Measurements from ENCODE around the gene CNNM4. TPM values are rescaled to one million over a fixed set of nuclear protein-coding genes. Genes with fewer than 3 reads are reported as not detected.

CNNM4 gene
- total RNA-seq, 2 donors from 2014 or later = 9.2 to 13.9 TPM

DNA sequence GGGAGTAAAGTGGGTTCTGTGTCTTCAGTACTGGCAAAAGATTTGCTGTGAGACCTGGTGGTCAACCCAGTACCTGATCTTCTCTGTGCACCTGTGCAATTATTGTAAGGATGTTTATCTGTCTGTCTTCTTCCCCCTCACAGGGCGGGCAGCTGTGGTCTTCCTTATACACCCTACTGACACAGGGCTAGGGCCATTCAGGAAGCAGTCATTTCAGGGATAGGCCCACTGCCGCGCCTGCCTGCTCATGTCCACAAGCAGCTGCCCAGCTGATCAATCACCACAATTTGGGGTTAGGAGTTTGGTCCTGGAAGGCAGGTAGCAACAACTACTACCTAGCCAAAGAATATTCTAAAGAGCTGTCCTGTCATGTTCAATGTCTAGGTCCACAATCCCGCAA is 1.2 kb upstream of the CNNM4 start:
- DNase-seq (ENCODE audit: low spot score) = no peak
- H3K36me3 ChIP-seq = no peaks in the 10 kb centered on the region
- H3K27me3 ChIP-seq (replicated peaks; ENCODE audit: insufficient read depth) = no peaks in the 10 kb centered on the region
- H3K27ac ChIP-seq = no peak overlapping the region
- no peaks in the 10 kb centered on the region for H3K9me3 ChIP-seq
- peaks cover 6% of the 10 kb centered on the region for H3K4me1 ChIP-seq (replicated peaks)
- 95% methylated on average over 4 of the region's 4 CpGs for WGBS
- TF ChIP-seq POLR2A (IDR thresholded peaks at IDR 0.05) = no peak
- TF ChIP-seq POLR2AphosphoS5 (IDR thresholded peaks at IDR 0.05) = no peak
- TF ChIP-seq, protein P1, sequence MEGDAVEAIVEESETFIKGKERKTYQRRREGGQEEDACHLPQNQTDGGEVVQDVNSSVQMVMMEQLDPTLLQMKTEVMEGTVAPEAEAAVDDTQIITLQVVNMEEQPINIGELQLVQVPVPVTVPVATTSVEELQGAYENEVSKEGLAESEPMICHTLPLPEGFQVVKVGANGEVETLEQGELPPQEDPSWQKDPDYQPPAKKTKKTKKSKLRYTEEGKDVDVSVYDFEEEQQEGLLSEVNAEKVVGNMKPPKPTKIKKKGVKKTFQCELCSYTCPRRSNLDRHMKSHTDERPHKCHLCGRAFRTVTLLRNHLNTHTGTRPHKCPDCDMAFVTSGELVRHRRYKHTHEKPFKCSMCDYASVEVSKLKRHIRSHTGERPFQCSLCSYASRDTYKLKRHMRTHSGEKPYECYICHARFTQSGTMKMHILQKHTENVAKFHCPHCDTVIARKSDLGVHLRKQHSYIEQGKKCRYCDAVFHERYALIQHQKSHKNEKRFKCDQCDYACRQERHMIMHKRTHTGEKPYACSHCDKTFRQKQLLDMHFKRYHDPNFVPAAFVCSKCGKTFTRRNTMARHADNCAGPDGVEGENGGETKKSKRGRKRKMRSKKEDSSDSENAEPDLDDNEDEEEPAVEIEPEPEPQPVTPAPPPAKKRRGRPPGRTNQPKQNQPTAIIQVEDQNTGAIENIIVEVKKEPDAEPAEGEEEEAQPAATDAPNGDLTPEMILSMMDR (IDR thresholded peaks at IDR 0.05) = no peak
- no peak overlapping the region for H3K4me3 ChIP-seq
- intact Hi-C loops (cut with DNase I) = loop anchor here (1.0 kb wide), 1 partner anchor 17 kb away; no protein-coding TSS in a partner anchor

DNA sequence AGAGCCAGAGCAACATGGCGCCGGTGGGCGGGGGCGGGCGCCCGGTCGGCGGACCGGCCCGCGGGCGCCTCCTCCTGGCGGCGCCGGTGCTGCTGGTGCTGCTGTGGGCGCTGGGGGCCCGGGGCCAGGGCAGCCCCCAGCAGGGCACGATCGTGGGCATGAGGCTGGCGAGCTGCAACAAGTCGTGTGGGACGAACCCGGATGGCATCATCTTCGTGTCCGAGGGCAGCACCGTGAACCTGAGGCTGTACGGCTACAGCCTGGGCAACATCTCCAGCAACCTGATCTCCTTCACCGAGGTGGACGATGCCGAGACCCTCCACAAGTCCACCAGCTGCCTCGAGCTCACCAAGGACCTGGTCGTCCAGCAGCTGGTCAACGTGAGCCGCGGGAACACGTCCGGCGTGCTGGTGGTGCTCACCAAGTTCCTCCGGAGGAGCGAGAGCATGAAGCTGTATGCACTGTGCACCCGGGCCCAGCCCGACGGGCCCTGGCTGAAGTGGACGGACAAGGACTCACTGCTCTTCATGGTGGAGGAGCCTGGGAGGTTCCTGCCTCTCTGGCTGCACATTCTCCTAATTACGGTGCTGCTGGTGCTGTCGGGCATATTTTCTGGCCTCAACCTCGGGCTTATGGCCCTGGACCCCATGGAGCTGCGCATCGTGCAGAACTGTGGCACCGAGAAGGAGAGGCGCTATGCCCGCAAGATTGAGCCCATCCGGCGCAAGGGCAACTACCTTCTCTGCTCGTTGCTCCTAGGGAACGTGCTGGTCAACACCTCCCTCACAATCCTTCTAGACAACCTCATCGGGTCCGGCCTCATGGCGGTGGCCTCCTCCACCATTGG is 507 bp downstream of the CNNM4 start:
- H3K9me3 ChIP-seq = no peaks in the 10 kb centered on the region
- peak; percentile 27 for DNase-seq (ENCODE audit: low spot score)
- WGBS = 23% methylated on average over 53 of the region's 59 CpGs
- TF ChIP-seq POLR2A (IDR thresholded peaks at IDR 0.05) (no peak), POLR2AphosphoS5 (IDR thresholded peaks at IDR 0.05) (no peak)
- TF ChIP-seq, protein P1 (IDR thresholded peaks at IDR 0.05) = peak; percentile 41 to 83 (median 56)
- H3K27ac ChIP-seq = peak overlapping the region; percentile 77 to 78
- H3K4me1 ChIP-seq (replicated peaks) = peaks cover 6% of the 10 kb centered on the region
- peak overlapping the region; percentile 50 to 66 for H3K4me3 ChIP-seq
- H3K36me3 ChIP-seq = no peaks in the 10 kb centered on the region
- no peaks in the 10 kb centered on the region for H3K27me3 ChIP-seq (replicated peaks; ENCODE audit: insufficient read depth)
- intact Hi-C loops (cut with DNase I) = loop anchor here (5.0 kb wide), 3 partner anchors 41 to 234 kb away; no protein-coding TSS in a partner anchor

DNA sequence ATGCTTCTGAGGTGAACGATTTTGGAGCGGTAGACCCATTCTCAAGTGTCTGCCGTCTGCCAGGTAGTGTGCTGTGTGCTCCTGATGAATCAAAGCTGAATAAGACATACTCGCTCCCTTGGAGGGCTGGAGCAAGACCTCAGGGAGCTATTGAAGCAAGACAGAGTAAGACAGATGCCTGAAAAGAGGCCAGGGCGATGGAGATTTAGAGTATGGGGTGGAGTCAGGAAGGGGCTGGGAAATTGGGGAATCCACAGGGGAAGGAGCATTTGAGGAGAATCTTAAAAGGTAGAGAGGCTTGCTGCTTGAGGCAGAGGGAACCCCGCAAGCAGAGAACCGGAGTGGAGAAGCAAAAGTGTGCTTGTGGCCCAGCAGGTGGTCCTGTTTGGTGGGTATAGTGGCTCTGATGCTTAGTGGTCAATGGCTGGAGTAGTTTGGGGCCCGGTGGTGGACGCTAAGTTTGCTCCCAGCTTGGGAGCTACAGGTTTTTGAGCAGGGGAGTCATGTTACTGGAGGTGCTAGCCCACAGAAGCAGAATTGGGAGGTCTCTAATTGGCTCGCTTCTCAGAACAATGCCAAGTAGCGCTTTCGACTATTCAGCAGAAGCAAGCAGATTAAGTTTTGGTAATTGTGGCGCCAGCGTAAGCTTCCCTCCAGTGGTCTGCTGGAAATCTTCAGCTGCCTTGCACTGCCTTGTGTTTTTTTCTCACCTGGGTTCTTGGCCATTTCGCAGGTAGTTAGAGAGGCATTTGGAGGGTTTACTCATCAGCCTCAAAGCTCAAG is 2.0 kb downstream of the CNNM4 start:
- Histone ChIP-seq H3K9me3 (no peaks in the 10 kb centered on the region), H3K27ac (peak overlapping the region; percentile 15 to 47), H3K36me3 (no peaks in the 10 kb centered on the region), H3K4me3 (peak overlapping the region; percentile 11 to 66), H3K27me3 (replicated peaks; ENCODE audit: insufficient read depth) (no peaks in the 10 kb centered on the region), H3K4me1 (replicated peaks) (peaks cover 6% of the 10 kb centered on the region)
- no peak for TF ChIP-seq POLR2AphosphoS5 (IDR thresholded peaks at IDR 0.05)
- TF ChIP-seq, protein P1 (IDR thresholded peaks at IDR 0.05) = no peak
- no peak for TF ChIP-seq POLR2A (IDR thresholded peaks at IDR 0.05)
- intact Hi-C loops (cut with DNase I) = loop anchor here (1.0 to 5.0 kb wide), 4 partner anchors 40 to 235 kb away; no protein-coding TSS in a partner anchor
- DNase-seq (ENCODE audit: low spot score) = no peak
- 10% methylated on average over 15 of the region's 15 CpGs for WGBS

DNA sequence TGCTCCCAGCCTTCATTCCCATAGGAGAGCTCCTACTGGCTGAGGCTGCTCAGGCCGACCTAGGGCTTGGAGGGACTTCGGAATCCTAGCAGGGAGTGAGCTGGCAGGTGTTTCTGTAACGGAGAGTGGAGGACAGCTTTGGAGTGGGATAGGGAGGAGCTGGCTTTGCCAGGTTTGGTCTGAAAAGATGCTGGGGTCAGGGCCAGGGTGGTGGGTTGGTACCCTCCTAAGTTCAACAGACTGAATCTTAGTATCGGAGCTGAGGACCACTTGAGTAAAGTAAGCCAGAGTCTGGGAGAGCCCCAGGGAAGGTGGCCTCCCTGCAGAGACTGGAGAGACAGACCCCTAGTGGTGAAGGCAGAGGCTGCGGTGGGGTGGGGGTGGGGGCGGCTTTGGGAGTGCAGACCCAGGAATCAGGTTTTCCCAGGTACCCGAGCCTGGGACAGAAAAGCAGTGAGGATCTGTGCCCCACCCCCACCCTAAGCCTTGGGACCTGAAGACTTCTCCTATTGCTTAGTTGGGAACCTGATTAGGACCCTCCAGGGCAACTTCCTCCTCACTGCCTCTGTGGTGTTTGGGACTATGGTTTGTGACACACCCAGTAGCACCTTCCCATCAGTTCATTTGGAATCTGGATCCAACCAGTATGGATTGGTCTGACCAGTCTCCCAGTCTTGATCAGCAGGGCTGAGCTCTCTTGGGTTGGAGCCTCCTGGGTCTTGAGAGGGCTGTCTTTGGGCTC is 3.0 kb downstream of the CNNM4 start:
- Histone ChIP-seq H3K4me1 (replicated peaks) (peaks cover 6% of the 10 kb centered on the region), H3K4me3 (peak overlapping the region; percentile 11 to 66), H3K27me3 (replicated peaks; ENCODE audit: insufficient read depth) (no peaks in the 10 kb centered on the region), H3K36me3 (no peaks in the 10 kb centered on the region), H3K27ac (peak overlapping the region; percentile 15 to 47), H3K9me3 (no peaks in the 10 kb centered on the region)
- DNase-seq (ENCODE audit: low spot score) = no peak
- no peak for TF ChIP-seq POLR2AphosphoS5 (IDR thresholded peaks at IDR 0.05)
- TF ChIP-seq, protein P1 (IDR thresholded peaks at IDR 0.05) = peak in 3 of 4 experiments; percentile 22 to 39 (median 27)
- no peak for TF ChIP-seq POLR2A (IDR thresholded peaks at IDR 0.05)
- WGBS = 15% methylated on average over 7 of the region's 7 CpGs
- intact Hi-C loops (cut with DNase I) = loop anchor here (5.0 kb wide), 3 partner anchors 39 to 236 kb away; no protein-coding TSS in a partner anchor
